IMR-90 (cell line): ENCODE measurements around the gene RUSF1.

Source experiments
- CEBPB ChIP-seq: IDR thresholded peaks from 2 replicates; pipeline ENCODE4 v1.6.1; 2012; ENCODE audit warnings: low read depth, low read length, improper control_type of control experiment
- FOS ChIP-seq: fragments of 150-350 bp; IDR thresholded peaks from 2 replicates; pipeline ENCODE4 v1.6.1; 2016; ENCODE audit warnings: low read depth, low read length
- MAZ ChIP-seq: IDR thresholded peaks from 2 replicates; pipeline ENCODE4 v1.6.1; 2012; ENCODE audit warnings: low read depth, mild to moderate bottlenecking, low read length, improper control_type of control experiment, moderate library complexity, borderline replicate concordance
- MXI1 ChIP-seq: IDR thresholded peaks from 2 replicates; pipeline ENCODE4 v1.6.1; 2012; ENCODE audit warnings: low read depth, mild to moderate bottlenecking, low read length, moderate library complexity, borderline replicate concordance
- NFE2L2 ChIP-seq: fragments of 150-350 bp; IDR thresholded peaks from 2 replicates; pipeline ENCODE4 v1.6.1; 2016; ENCODE audit warnings: low read depth, mild to moderate bottlenecking, low read length
- POLR2A ChIP-seq: IDR thresholded peaks from 2 replicates; pipeline ENCODE4 v1.6.1; 2012; ENCODE audit warnings: mild to moderate bottlenecking, low read depth, low read length
- RAD21 ChIP-seq: IDR thresholded peaks from 2 replicates; pipeline ENCODE4 v1.6.1; 2012; ENCODE audit warnings: low read length, improper control_type of control experiment
- RCOR1 ChIP-seq: IDR thresholded peaks from 2 replicates; pipeline ENCODE4 v1.6.1; 2012; ENCODE audit warnings: mild to moderate bottlenecking, low read length, improper control_type of control experiment; ENCODE audit not compliant: insufficient replicate concordance
- RFX5 ChIP-seq: IDR thresholded peaks from 2 replicates; pipeline ENCODE4 v1.8.0; 2012; ENCODE audit warnings: low read depth, mild to moderate bottlenecking, low read length, moderate library complexity
- SMC3 ChIP-seq: fragments of 150-350 bp; IDR thresholded peaks from 2 replicates; pipeline ENCODE4 v1.6.1; 2016; ENCODE audit warnings: low read depth, mild to moderate bottlenecking, antibody characterized with exemption, low read length, moderate library complexity
- TF ChIP-seq, protein P1 (sequence below): conservative IDR thresholded peaks from 2 replicates; pipeline ENCODE4 v1.5.1; 2012; ENCODE audit warnings: mild to moderate bottlenecking, low read depth, low read length, improper control_type of control experiment
- TF ChIP-seq, protein P2 (sequence below): fragments of 150-350 bp; IDR thresholded peaks from 2 replicates; pipeline ENCODE4 v1.6.1; 2017; ENCODE audit warnings: mild to moderate bottlenecking, antibody characterized with exemption, low read length, low read depth
- TF ChIP-seq, protein P3 (sequence below): fragments of 150-350 bp; IDR thresholded peaks from 2 replicates; pipeline ENCODE4 v1.6.1; 2016; ENCODE audit warnings: low read depth, mild to moderate bottlenecking, low read length, moderate library complexity, borderline replicate concordance

DNA sequence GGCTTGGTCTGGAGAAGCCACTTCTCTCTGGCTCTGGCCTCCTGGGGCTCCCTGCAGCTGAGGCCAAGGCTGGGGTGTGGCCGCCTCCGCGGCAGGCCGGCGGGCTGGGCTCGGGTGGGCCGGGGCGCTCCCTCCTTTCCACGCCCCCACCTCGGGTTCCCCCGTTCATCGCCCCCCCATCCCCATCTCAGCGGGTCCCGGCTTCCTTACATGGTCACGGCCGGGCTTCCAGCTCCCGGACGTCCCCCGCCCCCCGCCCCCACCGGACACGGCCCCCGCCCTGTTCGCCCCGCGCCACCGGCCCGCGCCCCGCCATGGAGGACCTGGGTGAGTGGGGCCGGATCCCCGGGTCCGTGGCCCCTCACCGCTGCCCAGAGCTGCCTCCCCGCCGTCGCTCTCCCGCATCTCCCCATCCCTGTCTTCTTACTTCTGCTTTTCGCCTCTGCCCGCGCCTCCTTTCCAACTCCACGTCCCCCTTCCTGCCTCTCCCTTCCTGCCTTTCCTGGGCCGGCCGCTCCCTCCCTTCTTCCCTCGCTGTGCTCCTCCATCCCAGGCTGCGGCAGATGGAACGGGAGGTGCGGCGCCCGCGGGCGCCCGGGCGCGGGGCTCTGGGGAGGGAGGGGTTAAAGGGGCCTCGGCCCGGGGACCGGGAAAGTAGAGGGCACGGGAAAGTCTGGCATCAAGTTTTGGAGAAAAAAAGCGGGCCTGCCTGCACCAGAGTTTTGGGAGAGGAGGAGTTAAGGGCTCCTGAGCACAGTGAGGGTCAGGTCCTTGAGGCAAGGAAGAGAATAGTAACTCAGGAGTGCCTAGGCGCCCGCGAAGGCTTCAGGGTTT is 36.1 kb downstream of the RUSF1 start, which contains the start of gene TGFB1I1:
- TF ChIP-seq, protein P1, sequence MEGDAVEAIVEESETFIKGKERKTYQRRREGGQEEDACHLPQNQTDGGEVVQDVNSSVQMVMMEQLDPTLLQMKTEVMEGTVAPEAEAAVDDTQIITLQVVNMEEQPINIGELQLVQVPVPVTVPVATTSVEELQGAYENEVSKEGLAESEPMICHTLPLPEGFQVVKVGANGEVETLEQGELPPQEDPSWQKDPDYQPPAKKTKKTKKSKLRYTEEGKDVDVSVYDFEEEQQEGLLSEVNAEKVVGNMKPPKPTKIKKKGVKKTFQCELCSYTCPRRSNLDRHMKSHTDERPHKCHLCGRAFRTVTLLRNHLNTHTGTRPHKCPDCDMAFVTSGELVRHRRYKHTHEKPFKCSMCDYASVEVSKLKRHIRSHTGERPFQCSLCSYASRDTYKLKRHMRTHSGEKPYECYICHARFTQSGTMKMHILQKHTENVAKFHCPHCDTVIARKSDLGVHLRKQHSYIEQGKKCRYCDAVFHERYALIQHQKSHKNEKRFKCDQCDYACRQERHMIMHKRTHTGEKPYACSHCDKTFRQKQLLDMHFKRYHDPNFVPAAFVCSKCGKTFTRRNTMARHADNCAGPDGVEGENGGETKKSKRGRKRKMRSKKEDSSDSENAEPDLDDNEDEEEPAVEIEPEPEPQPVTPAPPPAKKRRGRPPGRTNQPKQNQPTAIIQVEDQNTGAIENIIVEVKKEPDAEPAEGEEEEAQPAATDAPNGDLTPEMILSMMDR: no peak
- peak; percentile 79 for TF ChIP-seq POLR2A
- no peak for TF ChIP-seq MXI1
- no peak for TF ChIP-seq NFE2L2
- TF ChIP-seq, protein P2, sequence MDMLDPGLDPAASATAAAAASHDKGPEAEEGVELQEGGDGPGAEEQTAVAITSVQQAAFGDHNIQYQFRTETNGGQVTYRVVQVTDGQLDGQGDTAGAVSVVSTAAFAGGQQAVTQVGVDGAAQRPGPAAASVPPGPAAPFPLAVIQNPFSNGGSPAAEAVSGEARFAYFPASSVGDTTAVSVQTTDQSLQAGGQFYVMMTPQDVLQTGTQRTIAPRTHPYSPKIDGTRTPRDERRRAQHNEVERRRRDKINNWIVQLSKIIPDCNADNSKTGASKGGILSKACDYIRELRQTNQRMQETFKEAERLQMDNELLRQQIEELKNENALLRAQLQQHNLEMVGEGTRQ: no peak
- TF ChIP-seq RFX5: no peak
- TF ChIP-seq RAD21: no peak
- no peak for TF ChIP-seq RCOR1
- no peak for TF ChIP-seq SMC3
- TF ChIP-seq, protein P3, sequence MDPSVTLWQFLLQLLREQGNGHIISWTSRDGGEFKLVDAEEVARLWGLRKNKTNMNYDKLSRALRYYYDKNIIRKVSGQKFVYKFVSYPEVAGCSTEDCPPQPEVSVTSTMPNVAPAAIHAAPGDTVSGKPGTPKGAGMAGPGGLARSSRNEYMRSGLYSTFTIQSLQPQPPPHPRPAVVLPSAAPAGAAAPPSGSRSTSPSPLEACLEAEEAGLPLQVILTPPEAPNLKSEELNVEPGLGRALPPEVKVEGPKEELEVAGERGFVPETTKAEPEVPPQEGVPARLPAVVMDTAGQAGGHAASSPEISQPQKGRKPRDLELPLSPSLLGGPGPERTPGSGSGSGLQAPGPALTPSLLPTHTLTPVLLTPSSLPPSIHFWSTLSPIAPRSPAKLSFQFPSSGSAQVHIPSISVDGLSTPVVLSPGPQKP: no peak
- peak; percentile 94; the same call in 1 of the 2 replicates for TF ChIP-seq MAZ
- TF ChIP-seq FOS: no peak
- TF ChIP-seq CEBPB: no peak
